CD4-positive, alpha-beta T cell treated with Interleukin-17A for 1 hour (primary cell): ENCODE results near the gene ARHGEF35.
"Not testable (repeated sequence)": the region's sequence is repeated elsewhere in the genome, so short reads cannot be mapped to it uniquely, and the experiment has no call there.

Experiments used
- DNase-seq: peaks from one replicate; pipeline ENCODE4 v3.0.0-alpha.2; 2020

The ARHGEF35 gene

DNA sequence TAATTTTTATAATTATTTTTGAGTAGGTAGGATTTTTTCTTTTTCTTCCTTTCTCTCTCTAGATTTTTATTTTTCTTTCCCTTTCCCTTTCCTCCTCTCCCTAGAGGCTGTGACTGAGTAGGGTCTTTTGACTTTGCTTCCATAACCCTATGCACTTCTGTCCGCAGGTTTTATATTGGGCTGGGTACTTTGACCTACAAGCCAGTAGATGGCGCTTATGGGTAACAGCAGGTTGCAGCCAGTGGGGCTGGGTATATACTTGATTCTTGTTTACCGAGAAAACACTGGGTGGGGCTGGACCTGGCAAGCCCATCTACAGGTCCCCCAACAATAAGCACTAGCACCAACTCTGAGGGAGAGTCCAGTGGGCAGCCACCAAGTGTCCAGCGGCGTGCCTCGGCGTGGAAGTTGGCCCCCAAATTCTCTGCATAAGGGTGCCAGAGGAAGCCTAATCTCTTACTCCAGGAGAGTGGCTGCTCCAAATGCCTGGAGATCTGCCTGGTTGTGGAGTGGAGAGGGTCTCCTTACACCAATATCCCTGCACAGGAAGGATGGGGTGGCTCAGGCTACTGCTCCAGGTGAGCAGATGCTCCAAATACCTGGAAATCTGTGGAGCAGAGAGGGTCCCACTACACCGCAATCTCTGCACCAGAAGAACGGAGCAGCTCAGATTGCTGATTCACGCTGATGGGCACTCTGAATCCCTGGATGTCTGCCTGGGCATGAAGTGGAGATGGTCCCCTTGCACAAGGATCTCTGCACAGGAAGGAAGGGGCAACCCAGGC is 17.1 kb downstream of the ARHGEF35 start:
- peak; percentile 64 for DNase-seq

DNA sequence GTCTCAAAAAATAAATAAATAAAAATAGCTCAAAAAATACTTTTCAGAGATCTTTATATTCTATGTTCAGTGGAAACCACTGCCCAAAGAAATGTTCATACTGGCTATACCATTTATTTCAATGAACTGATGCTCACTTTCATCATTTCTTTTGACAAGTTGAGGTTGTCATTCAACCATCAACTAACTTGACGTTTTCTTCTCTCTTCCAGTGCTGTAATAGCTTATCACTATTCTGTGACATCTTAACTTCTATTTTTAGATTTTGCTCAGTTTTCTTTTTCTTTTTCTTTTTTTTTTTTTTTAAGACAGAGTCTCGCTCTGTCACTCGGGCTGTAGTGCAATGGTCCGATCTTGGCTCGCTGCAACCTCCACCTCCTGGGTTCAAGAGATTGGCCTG is 21.0 kb downstream of the ARHGEF35 start:
- no peak for DNase-seq

DNA sequence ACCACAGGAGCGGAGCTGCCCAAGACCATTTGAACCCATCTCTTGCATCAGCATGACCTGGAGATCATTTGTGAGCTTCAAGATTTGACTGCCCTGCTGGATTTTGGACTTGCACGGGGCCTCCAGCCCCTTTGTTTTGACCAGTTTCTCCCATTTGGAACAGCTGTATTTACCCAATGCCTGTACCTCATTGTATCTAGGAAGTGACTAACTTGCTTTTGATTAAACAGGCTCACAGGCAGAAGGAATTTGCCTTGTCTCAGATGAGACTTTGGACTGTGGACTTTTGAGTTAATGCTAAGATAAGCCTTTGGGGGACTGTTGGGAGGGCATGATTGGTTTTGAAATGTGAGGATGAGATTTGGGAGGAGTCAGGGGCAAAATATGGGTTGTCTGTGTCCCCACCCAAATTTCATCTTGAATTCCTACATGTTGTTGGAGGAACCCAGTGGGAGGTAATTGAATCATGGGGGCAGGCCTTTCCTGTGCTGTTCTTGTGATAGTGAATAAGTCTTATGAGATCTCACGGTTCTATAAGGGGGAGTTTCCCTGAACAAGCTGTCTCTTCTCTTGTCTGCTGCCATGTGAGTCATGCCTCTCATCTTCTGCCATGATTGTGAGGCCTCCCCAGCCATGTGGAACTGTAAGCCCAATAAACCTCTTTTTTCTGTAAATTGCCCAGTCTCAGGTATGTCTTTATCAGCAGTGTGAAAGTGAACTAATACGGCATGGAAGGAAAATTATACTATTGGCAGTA is 23.9 kb downstream of the ARHGEF35 start:
- DNase-seq: not testable (repeated sequence)

DNA sequence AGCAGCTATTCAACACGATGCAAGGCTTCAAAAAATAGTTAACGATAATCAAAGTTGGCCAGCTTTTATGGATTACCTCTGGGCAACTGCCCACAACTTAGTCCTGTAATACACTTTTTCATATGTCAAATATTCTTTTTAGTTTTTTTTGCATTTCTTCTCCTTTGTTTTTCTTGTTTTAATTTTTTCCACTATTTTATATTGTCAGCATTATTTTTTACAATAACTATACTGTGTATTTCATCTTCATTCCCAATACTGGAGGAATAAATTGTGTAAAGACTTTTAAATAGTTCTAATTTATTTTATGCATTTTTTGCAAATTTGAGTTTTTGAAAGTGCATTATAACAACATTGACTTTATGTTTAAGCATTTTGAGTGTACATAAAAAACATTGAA is 30.8 kb downstream of the ARHGEF35 start:
- DNase-seq: no peak

DNA sequence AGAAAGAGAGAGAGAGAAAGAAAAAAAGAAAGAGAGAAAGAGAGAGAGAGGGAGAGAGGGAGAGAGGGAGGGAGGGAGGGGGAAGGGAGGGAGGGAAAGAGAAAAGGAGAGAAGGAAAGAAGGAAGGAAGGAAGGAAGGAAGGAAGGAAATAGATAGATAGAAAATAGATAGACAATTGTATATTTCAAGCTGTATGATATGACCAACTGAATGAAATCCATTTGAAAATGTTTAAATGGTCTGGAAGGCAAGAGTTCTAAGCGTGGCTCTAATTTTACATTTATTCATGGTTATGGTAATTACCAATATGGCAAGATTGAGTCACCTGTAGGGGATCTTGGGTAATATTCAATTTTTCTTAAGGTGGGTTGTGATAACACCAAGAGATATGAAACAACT is 36.8 kb downstream of the ARHGEF35 start:
- DNase-seq: no peak

DNA sequence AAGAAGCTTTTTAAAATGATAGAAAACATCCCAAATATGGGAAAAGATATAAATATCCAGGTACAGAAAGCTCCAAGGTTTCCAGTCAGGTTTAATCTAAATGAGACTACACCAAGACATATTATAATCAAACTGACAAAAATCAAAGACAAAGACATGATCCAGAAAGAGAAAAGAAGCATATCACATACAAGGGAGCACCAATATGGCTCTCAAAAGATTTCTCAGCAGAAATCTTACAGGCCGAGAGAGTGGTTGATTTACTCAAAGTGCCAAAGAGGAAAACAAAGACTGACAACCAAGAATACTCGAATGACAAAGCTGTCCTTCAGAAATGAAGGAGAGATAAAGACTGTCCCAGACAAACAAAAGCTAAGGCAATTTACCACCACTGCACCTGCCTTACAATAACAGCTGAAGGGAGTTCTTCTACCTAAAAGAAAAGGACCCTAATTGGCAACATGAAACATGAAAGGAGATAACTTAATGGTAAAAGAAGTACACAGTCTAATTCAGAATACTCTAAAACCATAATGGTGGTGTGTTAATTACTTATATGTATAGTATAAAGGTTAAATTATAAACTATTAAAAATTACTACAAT is 47.3 kb downstream of the ARHGEF35 start:
- no peak for DNase-seq

DNA sequence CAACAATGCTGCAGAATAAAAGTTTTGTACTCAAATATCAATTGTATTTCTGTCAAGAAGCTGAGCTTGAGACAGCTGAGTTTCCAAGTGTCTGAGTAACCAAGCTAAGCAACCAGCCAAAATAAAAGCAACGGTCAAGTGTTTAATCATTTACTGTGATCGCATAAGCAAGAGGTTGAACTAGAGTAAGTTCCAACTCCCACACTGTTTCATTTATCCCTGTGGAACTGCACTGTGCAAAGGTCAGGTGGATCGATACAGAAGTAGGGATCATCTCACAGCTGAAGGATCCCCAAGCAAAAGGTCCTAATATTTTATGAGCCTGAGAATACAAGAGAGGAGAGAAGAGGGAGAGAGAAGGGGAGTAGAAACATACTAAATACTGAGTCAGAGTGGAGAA is 51.2 kb downstream of the ARHGEF35 start:
- no peak for DNase-seq

DNA sequence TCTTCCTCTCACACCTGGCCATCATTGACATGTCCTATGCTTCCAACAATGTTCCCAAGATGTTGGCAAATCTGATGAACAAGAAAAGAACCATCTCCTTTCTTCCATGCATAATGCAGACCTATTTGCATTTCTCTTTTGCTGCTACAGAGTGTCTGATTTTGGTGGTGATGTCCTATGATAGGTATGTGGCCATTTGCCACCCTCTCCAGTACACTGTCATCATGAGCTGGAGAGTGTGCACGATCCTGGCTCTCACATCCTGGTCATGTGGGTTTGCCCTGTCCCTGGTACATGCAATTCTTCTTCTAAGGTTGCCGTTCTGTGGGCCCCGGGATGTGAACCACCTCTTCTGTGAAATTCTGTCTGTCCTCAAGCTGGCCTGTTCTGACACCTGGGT is 53.4 kb downstream of the ARHGEF35 start:
- DNase-seq: no peak

DNA sequence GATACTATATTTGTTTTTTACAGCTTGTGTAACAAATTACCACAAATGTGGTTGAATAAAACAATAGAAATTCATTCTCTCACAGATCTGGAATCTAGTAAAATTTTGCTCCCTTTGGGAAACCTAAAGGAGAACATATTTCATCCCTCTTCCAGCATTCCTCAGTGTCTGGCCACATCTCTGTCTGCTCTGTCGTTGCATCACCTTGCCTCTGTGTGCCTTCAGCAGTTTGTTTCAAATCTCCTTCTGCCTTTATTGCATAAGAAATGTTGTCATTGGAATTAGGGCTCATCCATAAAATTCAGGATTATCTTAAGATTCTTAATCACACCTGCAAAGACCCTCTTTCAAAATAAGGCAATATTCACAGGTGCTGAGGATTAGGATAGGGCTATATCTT is 58.1 kb downstream of the ARHGEF35 start:
- no peak for DNase-seq
